DND-41 (cell line): ENCODE measurements around the gene NDUFV2.

Experiments used
- ATAC-seq: fragments of 200-7000 bp; cut with Tn5 transposase; 3 replicates; pipeline ENCODE4 v1.9.1; 2021; ENCODE audit warnings: low read depth; ENCODE audit not compliant: insufficient read depth
- DNase-seq: peaks from one replicate; pipeline ENCODE4 v3.0.0-alpha.2; 2020
- H2AFZ ChIP-seq: 2 replicates; pipeline ENCODE4 v1.6.0; 2012; ENCODE audit warnings: low read depth, low read length
- H3K27ac ChIP-seq: 2 replicates; pipeline ENCODE4 v1.5.1; 2012; ENCODE audit warnings: low read length, inconsistent platforms
- H3K27me3 ChIP-seq: fragments of 200-600 bp; sonication (generic); 2 replicates; pipeline ENCODE4 v1.6.0; 2012; ENCODE audit warnings: low read length, mild to moderate bottlenecking, inconsistent platforms; ENCODE audit not compliant: insufficient read depth, poor library complexity
- H3K36me3 ChIP-seq: 2 replicates; pipeline ENCODE4 v1.5.1; 2012; ENCODE audit warnings: low read length, inconsistent platforms; ENCODE audit not compliant: insufficient read depth
- H3K4me1 ChIP-seq: 2 replicates; pipeline ENCODE4 v1.5.1; 2012; ENCODE audit warnings: mild to moderate bottlenecking, low read length; ENCODE audit not compliant: insufficient read depth
- H3K4me2 ChIP-seq: 2 replicates; pipeline ENCODE4 v1.6.0; 2012; ENCODE audit warnings: mild to moderate bottlenecking, moderate library complexity, low read length, inconsistent platforms; ENCODE audit not compliant: insufficient read depth
- H3K4me3 ChIP-seq, 2 experiments: fragments of 200-600 bp in 1 of 2; shearing (Covaris generic) in 1 of 2; 2 replicates each; pipeline ENCODE4 v1.5.1; 2012 to 2016; ENCODE audit warnings: inconsistent platforms in 2 of 2, low read length in 2 of 2, mild to moderate bottlenecking in 2 of 2, low read depth in 1 of 2, moderate library complexity in 1 of 2
- H3K79me2 ChIP-seq: 2 replicates; pipeline ENCODE4 v1.6.0; 2012; ENCODE audit warnings: low read length, inconsistent platforms; ENCODE audit not compliant: insufficient read depth
- H3K9ac ChIP-seq: 2 replicates; pipeline ENCODE4 v1.6.0; 2012; ENCODE audit warnings: low read depth, mild to moderate bottlenecking, inconsistent platforms, low read length, moderate library complexity
- H3K9me3 ChIP-seq: 2 replicates; pipeline ENCODE4 v1.5.1; 2012; ENCODE audit warnings: low read length, moderate library complexity, mild to moderate bottlenecking, inconsistent platforms; ENCODE audit not compliant: insufficient read depth, severe bottlenecking
- H4K20me1 ChIP-seq: 2 replicates; pipeline ENCODE4 v1.6.0; 2012; ENCODE audit warnings: low read length; ENCODE audit not compliant: insufficient read depth
- CTCF ChIP-seq: IDR thresholded peaks from 2 replicates; pipeline ENCODE4 v1.5.1; 2012; ENCODE audit warnings: borderline replicate concordance, low read length, moderate library complexity, mild to moderate bottlenecking; ENCODE audit not compliant: poor library complexity, severe bottlenecking; ENCODE audit errors: extremely low read depth
- EZH2 ChIP-seq: IDR thresholded peaks from 3 replicates; pipeline ENCODE4 v1.6.1; 2012; ENCODE audit warnings: borderline replicate concordance, low read depth, mild to moderate bottlenecking, moderate library complexity, low read length, inconsistent platforms; ENCODE audit not compliant: severe bottlenecking

Gene NDUFV2

DNA sequence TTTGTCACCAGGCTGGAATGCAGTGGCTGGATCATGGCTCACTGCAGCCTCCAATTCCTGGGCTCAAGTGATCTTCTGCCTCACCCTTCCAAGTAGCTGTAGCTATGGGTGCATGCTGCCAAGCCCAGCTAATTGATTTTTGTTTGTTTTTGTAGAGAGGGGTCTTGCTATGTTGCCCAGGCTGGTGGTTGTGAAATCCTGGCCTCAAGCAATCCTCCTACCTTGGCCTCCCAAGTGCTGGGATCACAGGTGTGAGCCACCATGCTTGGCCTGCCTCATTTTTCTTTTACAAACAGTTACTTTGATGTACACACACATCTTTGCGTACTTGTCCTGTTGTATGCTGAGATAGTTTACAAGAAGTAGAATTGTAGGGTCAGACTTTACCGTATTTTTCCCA, 21.0 kb downstream of the NDUFV2 start:
- no peaks in the 10 kb centered on the region for H3K4me1 ChIP-seq
- H3K9ac ChIP-seq, result no peak overlapping the region
- no peak overlapping the region for H3K4me2 ChIP-seq
- TF ChIP-seq EZH2 (no peak), CTCF (no peak)
- H3K36me3 ChIP-seq, result peaks cover 87% of the 10 kb centered on the region
- no peak overlapping the region for H2AFZ ChIP-seq
- no peak overlapping the region for H3K27ac ChIP-seq
- no peaks in the 10 kb centered on the region for H3K27me3 ChIP-seq
- no peaks in the 10 kb centered on the region for H3K9me3 ChIP-seq
- H3K79me2 ChIP-seq, result peaks cover 61% of the 10 kb centered on the region
- H3K4me3 ChIP-seq, result no peak overlapping the region
- DNase-seq, result no peak
- peaks cover 14% of the 10 kb centered on the region; the same call in 1 of the 2 replicates for H4K20me1 ChIP-seq
- no peak for ATAC-seq

DNA sequence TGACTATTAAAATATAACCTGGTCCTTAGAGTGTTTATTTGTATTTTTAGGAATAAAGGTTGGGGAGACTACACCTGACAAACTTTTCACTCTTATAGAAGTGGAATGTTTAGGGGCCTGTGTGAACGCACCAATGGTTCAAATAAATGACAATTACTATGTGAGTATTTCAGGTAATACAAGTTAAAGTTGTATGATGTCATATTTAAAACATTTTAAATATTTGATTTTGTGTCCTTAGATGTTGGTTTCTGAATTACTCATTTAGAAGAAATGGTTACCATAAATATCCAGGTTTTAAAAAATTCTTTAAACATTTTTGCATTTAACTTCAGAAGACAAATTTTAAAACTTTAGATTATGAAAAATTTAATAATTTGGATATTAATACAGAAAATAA, 22.3 kb downstream of the NDUFV2 start:
- no peak overlapping the region for H2AFZ ChIP-seq
- H3K9me3 ChIP-seq, result no peaks in the 10 kb centered on the region
- no peak overlapping the region for H3K4me3 ChIP-seq
- H3K4me2 ChIP-seq, result no peak overlapping the region
- TF ChIP-seq CTCF (no peak), EZH2 (no peak)
- H3K4me1 ChIP-seq, result no peaks in the 10 kb centered on the region
- no peak overlapping the region for H3K9ac ChIP-seq
- H3K27ac ChIP-seq, result no peak overlapping the region
- H4K20me1 ChIP-seq, result peaks cover 14% of the 10 kb centered on the region; the same call in 1 of the 2 replicates
- H3K36me3 ChIP-seq, result peaks cover 88% of the 10 kb centered on the region
- no peak for DNase-seq
- H3K79me2 ChIP-seq, result peaks cover 54% of the 10 kb centered on the region
- H3K27me3 ChIP-seq, result no peaks in the 10 kb centered on the region
- no peak for ATAC-seq

DNA sequence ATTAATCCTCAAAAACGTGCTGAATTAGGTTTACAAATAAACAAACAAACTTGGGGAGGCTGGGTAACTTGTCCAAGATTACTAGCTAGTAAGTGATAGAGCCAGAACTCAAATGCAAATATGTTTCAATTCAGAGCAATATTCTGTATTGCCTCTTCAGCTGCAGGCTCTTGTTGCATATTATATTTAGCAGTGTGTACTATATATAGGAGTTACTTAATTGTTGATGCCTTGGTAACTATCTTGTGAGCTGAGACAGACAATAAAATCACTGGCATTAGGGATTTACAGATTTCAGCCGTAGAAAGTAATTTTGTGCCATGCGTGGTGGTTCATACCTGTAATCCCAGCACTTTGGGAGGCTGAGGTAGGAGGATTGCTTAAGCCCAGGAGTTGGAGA, 23.8 kb downstream of the NDUFV2 start:
- H2AFZ ChIP-seq, result no peak overlapping the region
- peaks cover 88% of the 10 kb centered on the region for H3K36me3 ChIP-seq
- H3K79me2 ChIP-seq, result peaks cover 38% of the 10 kb centered on the region
- peaks cover 10% of the 10 kb centered on the region; the same call in 1 of the 2 replicates for H4K20me1 ChIP-seq
- H3K4me2 ChIP-seq, result no peak overlapping the region
- no peaks in the 10 kb centered on the region for H3K27me3 ChIP-seq
- H3K4me1 ChIP-seq, result no peaks in the 10 kb centered on the region
- no peaks in the 10 kb centered on the region for H3K9me3 ChIP-seq
- H3K4me3 ChIP-seq, result no peak overlapping the region
- H3K27ac ChIP-seq, result no peak overlapping the region
- DNase-seq (no peak), ATAC-seq (no peak)
- TF ChIP-seq EZH2 (no peak), CTCF (no peak)
- no peak overlapping the region for H3K9ac ChIP-seq

DNA sequence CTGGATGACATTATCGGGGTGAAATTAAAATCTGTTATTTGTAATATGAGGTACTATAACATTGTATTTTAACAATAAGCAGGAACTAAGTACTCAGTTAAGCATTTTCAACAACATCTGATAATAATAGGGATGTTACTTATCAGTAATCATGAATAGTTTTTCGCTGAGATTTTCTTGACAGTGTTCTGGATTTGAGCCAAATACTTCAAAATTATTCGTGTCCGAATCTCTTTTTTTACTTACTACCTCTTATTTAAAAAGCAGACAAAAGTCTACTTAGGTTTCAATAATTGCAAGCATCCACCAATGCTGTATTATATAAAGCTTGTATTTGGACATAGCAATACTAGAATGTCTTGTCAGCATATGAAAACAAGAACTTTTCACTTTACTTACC, 27.7 kb downstream of the NDUFV2 start:
- Histone ChIP-seq H2AFZ (no peak overlapping the region), H3K27me3 (no peaks in the 10 kb centered on the region), H4K20me1 (peaks cover 8% of the 10 kb centered on the region; the same call in 1 of the 2 replicates), H3K9ac (no peak overlapping the region), H3K4me1 (peaks cover 8% of the 10 kb centered on the region; the same call in 1 of the 2 replicates), H3K79me2 (peaks cover 28% of the 10 kb centered on the region), H3K4me2 (no peak overlapping the region), H3K27ac (no peak overlapping the region), H3K9me3 (no peaks in the 10 kb centered on the region), H3K4me3 (no peak overlapping the region), H3K36me3 (peaks cover 85% of the 10 kb centered on the region)
- TF ChIP-seq EZH2 (no peak), CTCF (no peak)
- DNase-seq (no peak), ATAC-seq (no peak)
